Lung (tissue), 12 donors: ENCODE results near the gene AP1M2. TPM values are rescaled to one million over a fixed set of nuclear protein-coding genes. Genes with fewer than 3 reads are reported as not detected.
A peak's percentile ranks its signal among the peaks of the same experiment; 100 is the strongest.

Experiments used
- ATAC-seq: fragments of 200-7000 bp; cut with Tn5 transposase; one replicate; pipeline ENCODE4 v1.9.1; 2020; ENCODE audit warnings: moderate number of reproducible peaks; ENCODE audit not compliant: insufficient read depth, low FRiP score
- DNase-seq, 3 donors: peaks; one replicate each; pipeline ENCODE4 v3.0.0-alpha.2; 2013 to 2017
- H3K27ac ChIP-seq, 2 donors: one replicate each; pipeline ENCODE4 v1.5.1; 2013; ENCODE audit warnings: mild to moderate bottlenecking in 2 of 2, moderate library complexity in 2 of 2, control low read depth in 1 of 2, inconsistent platforms in 1 of 2, low read depth in 1 of 2, low read length in 1 of 2
- H3K27me3 ChIP-seq, 3 donors: one replicate each; pipeline ENCODE4 v1.5.1; 2013; ENCODE audit warnings: low read length in 2 of 3; ENCODE audit not compliant: control insufficient read depth in 3 of 3, insufficient read depth in 3 of 3
- H3K36me3 ChIP-seq, 4 donors: one replicate each; pipeline ENCODE4 v1.5.1; 2013; ENCODE audit warnings: low read length in 4 of 4, mild to moderate bottlenecking in 1 of 4, moderate library complexity in 1 of 4; ENCODE audit not compliant: control insufficient read depth in 4 of 4, insufficient read depth in 4 of 4
- H3K4me1 ChIP-seq, 5 donors: one replicate each; pipeline ENCODE4 v1.5.1; 2013; ENCODE audit warnings: low read length in 5 of 5, mild to moderate bottlenecking in 2 of 5, moderate library complexity in 1 of 5; ENCODE audit not compliant: control insufficient read depth in 5 of 5, insufficient read depth in 5 of 5
- H3K4me3 ChIP-seq: one replicate; pipeline ENCODE4 v1.5.1; 2013; ENCODE audit warnings: mild to moderate bottlenecking, control low read depth, moderate library complexity
- H3K9ac ChIP-seq, 2 donors: one replicate each; pipeline ENCODE4 v1.5.1; 2013; ENCODE audit warnings: low read length in 2 of 2, control low read depth in 1 of 2; ENCODE audit not compliant: insufficient read depth in 1 of 2
- H3K9me3 ChIP-seq, 4 donors: one replicate each; pipeline ENCODE4 v1.5.1; 2013; ENCODE audit warnings: low read length in 3 of 4, mild to moderate bottlenecking in 1 of 4, moderate library complexity in 1 of 4; ENCODE audit not compliant: control insufficient read depth in 4 of 4, insufficient read depth in 3 of 4
- WGBS, 2 donors: extraction: QIAGEN DNeasy Blood & Tissue Kit; methylation state at CpG; one replicate each; pipeline ENCODE4 v1.1.7; 2013; 5-methylcytosine and 5-hydroxymethylcytosine counted together
- polyA plus RNA-seq, 2 donors: library from polyadenylated mRNA; stranded (reverse); fragments of 200-250 nt; gene quantifications; one replicate each; pipeline ENCODE4 v1.2.1, GENCODE V29; 2013
- total RNA-seq, 2 donors: library from RNA; depleted of rRNA in 1 of 2; stranded (reverse); fragments of >200 nt in 1 of 2; gene quantifications; one replicate each; pipeline ENCODE4 v1.2.1, GENCODE V29; 2014 to 2021
- TF ChIP-seq, protein P1 (sequence below): IDR thresholded peaks from 2 replicates; pipeline ENCODE4 v1.5.1; 2012; ENCODE audit warnings: mild to moderate bottlenecking; ENCODE audit errors: control extremely low read depth, extremely low read depth
- donor health status: control.
- donor health status: control.
- donor health status: Bipolar disorder and iron deficiency.
- donor health status: healthy.
- donor health status: DM: yes; HTN: yes; CAD: no.

Gene AP1M2
- total and polyA plus RNA-seq, 4 donors: 31.6 to 70.9 (median 48.9) TPM

DNA sequence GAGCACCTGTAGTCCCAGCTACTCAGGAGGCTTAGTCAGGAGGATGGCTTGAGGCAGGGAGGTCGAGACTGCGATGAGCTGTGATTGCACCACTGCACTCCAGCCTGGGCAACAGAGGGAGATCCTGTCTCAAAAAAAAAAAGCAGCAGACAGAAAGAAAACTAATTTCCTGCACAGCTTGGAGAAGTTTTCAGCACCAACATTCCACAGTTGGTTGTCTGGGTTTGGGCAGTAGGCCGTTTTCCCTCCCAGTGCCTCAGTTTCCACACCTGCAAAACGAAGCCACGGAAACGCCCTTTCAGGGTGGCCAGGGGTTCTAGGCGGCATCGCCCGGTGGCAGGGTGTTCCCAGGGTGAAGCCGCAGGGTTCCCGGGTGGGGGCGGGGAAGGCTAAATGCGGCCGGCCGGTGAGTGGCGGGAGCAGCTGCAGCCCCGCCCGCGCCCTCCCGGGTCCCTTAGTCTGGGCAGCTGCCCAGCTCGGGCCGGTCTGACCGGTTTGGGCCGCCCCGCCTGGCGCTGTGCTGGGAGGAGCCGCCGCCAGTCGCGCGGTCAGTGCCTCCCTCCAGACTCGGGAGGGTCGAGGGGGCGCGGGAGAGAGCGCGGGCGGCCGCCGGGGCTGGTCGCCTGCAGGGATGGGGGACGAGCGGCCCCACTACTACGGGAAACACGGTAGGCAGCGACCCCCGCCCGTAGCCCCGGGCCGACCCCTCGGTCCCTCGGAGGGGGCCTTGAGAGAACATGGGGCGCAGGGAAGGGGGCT is 38.1 kb upstream of the AP1M2 start, which contains the start of gene SLC44A2:
Gene SLC44A2 (plus strand): TSS at position 551 of the 759 bp plus-strand sequence. CDS start 81 bp downstream, at position 632.
- peak within 1 kb of the TSS; percentile 71 for H3K4me3 ChIP-seq
- peaks cover 3 to 18% (median 11%) of the 10 kb centered on the region in 4 donors for H3K36me3 ChIP-seq
- WGBS, 2 donors: 28 to 43% methylated on average over 48 to 53 of the region's 53 CpGs
- peaks cover 0 to 13% (median 6%) of the 10 kb centered on the region in 5 donors for H3K4me1 ChIP-seq
- TF ChIP-seq, protein P1, sequence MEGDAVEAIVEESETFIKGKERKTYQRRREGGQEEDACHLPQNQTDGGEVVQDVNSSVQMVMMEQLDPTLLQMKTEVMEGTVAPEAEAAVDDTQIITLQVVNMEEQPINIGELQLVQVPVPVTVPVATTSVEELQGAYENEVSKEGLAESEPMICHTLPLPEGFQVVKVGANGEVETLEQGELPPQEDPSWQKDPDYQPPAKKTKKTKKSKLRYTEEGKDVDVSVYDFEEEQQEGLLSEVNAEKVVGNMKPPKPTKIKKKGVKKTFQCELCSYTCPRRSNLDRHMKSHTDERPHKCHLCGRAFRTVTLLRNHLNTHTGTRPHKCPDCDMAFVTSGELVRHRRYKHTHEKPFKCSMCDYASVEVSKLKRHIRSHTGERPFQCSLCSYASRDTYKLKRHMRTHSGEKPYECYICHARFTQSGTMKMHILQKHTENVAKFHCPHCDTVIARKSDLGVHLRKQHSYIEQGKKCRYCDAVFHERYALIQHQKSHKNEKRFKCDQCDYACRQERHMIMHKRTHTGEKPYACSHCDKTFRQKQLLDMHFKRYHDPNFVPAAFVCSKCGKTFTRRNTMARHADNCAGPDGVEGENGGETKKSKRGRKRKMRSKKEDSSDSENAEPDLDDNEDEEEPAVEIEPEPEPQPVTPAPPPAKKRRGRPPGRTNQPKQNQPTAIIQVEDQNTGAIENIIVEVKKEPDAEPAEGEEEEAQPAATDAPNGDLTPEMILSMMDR: no peak
- ATAC-seq: peak; percentile 87
- DNase-seq: peak; percentile 91 to 96 (median 91)
- H3K27me3 ChIP-seq: no peaks in the 10 kb centered on the region
- peak within 1 kb of the TSS; percentile 14 to 39 for H3K9ac ChIP-seq
- H3K27ac ChIP-seq: peak within 1 kb of the TSS; percentile 50 to 90
- no peaks in the 10 kb centered on the region for H3K9me3 ChIP-seq

DNA sequence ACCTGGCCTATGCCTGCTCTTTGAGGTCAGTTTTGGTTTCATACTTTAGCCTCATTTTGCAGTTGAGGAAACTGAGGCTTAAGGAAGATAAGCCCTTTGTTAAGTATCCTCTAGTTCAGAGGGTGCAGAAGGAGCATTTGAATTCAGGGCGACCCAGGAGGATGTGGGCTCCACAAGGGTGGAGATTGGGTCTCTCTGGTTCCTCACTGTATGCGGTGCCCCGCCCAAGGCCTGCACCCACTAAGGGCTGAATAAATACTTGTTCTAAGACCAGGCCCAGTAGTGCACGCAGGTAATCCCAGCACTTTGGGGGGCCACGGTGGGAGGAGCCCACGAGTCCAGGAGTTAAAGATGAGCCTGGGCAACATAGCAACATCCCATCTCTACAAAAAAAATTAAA is 37.5 kb upstream of the AP1M2 start:
- TF ChIP-seq, protein P1: no peak
- ATAC-seq: no peak
- H3K9ac ChIP-seq: no peak overlapping the region

DNA sequence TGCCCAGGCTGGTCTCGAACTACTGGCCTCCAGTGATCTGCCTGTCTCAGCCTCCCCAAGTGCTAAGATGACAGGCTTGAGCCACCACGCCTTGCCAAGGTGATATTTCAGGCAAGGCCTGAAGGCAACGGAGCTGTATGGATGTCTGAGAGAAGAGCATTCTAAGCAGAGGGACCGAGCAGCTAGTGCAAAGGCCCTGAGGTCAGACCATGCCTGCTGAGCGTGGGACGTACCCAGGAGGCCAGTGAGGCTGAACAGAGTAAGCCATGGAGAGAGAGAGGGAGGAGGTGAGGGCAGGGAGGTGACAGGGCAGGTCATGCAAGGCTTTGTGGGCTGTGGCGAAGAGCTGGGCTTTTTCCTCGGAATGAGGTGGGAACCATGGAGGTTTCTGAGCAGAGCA is 34.9 kb upstream of the AP1M2 start:
- H3K36me3 ChIP-seq: peaks cover 0 to 7% (median 2%) of the 10 kb centered on the region in 4 donors
- TF ChIP-seq, protein P1: no peak
- peaks cover 0 to 18% (median 10%) of the 10 kb centered on the region in 5 donors for H3K4me1 ChIP-seq
- ATAC-seq: no peak
- DNase-seq: no peak
- no peak overlapping the region for H3K4me3 ChIP-seq
- H3K9ac ChIP-seq: no peak overlapping the region
- H3K9me3 ChIP-seq: no peaks in the 10 kb centered on the region
- WGBS, 2 donors: 97 to 98% methylated on average over 8 of the region's 8 CpGs
- H3K27me3 ChIP-seq: no peaks in the 10 kb centered on the region
- H3K27ac ChIP-seq: no peak overlapping the region

More for the DNA sequence above, 37.5 kb upstream of the AP1M2 start:
- H3K36me3 ChIP-seq: peaks cover 3 to 17% (median 11%) of the 10 kb centered on the region in 4 donors
- peak overlapping the region in 1 of 2 donors; percentile 90 for H3K27ac ChIP-seq
- peaks cover 0 to 13% (median 6%) of the 10 kb centered on the region in 5 donors for H3K4me1 ChIP-seq
- no peak overlapping the region for H3K4me3 ChIP-seq
- DNase-seq: no peak
- no peaks in the 10 kb centered on the region for H3K27me3 ChIP-seq
- WGBS, 2 donors: 52 to 85% methylated on average over 6 of the region's 6 CpGs
- H3K9me3 ChIP-seq: no peaks in the 10 kb centered on the region
